ENCODE results near the gene ADAMTSL2.
A peak's percentile ranks its signal among the peaks of the same experiment; 100 is the strongest.

Gene ADAMTSL2

DNA sequence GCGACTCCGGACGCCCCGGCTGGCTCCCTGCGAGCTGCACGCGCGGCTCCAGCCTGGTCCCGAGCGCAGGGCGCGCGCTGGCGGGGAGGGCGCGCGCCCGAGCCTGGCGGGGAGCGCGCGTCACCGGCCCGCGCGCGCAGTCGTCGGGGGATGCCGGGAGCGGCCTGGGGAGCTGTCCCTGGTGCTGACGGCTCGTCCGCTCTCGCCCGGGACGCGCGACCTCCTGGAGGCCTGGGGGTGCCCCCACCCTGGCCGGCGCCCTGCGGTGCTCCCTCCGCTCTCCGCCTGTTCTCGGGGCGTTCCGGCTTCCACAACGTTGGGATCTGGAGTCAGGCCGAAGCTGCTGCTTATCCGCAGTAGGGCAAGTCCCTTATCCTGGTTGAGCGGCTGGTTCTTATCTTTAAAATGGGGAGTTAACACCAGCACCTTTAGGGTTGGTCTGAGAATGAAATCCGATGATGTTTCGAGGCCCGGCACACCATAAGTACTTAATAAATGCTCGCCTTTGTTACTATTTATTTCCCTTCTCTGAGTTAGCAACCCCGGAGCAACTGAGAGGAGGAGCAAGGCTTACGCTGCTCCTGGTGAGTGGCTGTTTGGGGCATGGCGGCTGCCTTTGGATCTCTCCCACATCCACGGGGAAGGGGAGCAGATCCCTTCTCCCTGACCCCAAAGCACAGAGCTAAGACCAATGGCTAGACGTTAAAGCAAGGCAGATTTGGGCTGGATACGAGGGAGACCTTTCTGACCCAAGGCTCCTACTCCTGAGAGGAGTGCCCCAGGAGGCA, 75.0 kb downstream of the ADAMTSL2 start, which contains the start of gene FAM163B:
Gene FAM163B, minus strand, starts transcription at position 79 of the 788 bp plus-strand sequence. CDS start 29,166 bp downstream, outside the sequence.
- DNase-seq: no peak

DNA sequence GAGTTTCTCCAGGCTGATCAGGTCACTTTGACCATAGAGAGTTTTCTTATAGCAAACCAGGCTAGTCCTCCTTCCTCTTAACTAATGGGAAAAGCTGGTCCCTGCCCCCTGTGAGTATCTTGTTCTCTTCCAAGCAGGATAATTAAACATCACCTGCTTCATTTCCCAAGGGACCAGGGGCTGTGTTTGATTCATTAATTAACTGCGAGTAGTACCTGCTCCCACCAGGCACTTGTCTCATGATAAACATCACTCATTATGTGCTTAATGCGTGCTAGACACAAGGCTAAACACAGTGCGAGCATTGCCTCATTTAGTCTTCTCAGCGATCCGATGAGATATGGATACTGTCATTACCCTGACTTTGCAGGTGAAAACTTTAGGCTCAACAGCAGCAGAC, 76.3 kb downstream of the ADAMTSL2 start:
- peak; percentile 72 for DNase-seq

DNA sequence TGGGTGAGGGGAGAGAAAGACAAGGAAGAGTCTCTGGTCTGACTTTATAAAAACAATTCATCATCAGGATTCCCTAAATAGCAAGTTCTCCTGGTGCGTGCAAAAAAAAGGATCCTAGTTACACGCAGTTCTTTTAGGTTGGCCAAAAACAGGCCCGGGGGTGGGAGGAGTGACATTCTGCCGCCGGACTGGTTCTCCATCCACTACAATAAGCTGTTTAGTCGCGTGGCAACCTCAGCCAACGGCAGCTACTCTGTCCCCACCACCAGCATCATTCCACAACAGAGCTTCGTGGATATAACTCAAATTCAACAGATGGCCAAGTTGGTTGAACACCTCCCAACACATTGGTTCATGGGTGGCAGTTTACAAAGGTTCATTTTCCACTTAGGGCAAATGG, 77.5 kb downstream of the ADAMTSL2 start:
- no peak for DNase-seq

GRCh38 chr9:133612816-133613215, 78.3 kb downstream of the ADAMTSL2 start:
- DNase-seq: no peak

DNA sequence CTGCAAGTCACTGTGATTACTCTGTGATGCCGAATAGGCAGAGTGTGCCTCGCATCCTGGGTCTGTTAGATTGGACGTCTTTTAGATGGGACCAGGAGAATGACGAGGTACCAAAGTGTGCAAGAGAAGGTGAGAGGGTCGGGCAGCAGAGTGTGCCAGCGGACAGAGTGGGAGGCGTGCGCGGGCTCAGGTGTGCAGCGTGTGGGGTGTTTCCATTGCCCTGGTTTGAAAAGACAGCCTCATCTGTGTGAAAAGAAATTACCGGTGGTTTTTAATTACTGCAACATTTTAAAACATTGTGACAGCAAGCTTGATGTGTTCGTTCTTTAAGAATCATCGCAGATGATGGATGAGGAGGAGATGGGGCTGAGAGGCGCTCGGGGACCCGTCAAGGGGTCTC, 78.9 kb downstream of the ADAMTSL2 start:
- no peak for DNase-seq

DNA sequence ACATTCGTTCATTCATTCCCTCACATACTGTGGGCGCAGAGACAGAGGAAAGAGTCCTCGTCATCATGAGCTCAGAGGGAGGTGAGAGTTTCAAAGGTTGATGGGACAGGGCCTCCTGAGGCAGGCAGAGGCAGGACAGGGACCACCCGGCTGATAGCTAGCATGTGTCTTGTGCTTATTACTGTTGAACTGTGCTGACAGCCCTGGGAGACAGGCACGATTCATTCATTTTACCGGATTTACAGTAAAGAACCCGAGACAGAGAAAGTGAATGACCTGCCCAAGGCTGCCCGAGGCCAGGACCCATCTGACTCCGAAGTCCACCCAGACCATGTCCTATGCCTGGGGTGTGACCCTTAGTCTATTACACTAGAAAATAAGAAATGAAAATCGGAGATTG, 79.6 kb downstream of the ADAMTSL2 start:
- DNase-seq: no peak

DNA sequence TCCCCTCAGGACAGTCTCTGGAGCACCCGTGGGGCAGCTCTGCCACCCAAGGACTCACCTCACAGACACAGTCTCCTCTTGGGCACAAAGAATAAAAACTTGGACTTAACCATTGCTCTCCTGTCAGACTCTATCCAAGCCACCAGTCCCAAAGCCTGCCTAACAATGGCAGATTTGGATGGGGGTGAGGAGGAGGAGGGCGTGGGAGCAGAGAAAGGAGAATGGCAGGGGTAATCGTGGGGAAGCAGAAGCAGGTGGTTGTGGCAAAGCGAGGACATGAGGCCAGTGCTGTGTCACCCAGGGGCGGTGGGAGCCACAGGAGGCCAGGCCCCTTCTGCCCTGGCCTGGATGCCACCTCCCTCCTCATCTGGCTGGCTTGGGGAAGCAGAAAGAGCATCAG, 80.2 kb downstream of the ADAMTSL2 start:
- no peak for DNase-seq

DNA sequence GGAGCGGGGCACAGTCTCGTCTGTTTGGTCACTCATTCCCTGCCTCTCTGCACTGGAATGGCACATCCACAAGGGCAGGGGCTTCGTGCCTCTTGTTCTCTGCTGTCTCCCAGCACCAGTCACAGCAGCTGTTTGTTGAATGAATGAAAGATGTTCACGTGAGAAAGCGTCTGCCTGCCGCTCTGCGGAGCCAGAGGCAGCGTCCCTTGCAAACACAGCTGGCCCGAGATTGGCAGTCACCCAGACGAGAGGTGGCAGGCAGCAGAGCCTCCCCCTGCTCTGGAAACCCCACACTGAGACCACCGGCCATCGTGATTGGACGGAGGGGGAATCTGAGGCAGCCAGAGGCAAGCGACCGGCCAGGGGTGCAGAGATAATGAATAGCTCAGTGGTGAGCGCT, 80.7 kb downstream of the ADAMTSL2 start:
- no peak for DNase-seq

- DNase-seq: no peak
Measured at GRCh38 chr9:133615606-133616188, 81.2 kb downstream of the ADAMTSL2 start.

DNA sequence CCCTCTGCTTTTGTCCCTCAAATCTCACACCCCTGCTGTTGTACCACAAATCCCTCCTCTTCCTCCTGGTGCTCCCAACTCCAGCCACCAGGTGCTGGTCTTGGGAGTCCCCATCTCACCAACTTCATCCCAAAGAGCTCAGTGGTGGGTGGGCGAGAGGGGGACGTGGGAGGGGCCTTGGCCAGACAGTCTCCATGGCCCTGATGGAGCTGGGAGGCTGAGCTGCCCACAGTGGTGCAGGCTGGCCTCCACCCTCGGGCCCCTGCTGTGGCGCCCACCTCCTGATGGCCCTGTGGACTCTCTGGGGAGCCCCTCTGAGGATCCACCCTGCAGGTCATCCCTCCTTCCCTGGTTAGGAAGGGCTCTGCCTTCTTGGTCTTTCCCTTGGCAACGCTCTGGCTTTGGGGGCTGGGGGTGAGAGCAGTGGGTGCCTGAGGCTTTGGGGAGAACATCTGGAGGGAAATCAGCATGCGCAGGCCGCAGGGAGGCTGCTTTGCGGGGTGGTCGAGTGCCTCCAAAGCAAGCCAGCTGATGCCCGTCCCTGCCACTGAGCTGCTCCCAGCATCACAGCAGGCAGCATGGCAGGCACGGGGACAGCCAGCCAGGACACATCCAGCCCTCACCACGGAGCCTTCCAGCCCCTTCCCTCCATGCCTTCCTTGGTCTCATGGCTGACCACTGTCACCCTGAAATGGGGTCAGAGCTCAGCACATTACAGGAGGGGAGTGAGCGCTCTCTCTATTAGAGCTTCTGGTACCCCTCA, 82.3 kb downstream of the ADAMTSL2 start:
- no peak for DNase-seq

- DNase-seq: no peak
Measured at GRCh38 chr9:133618726-133619125, 84.2 kb downstream of the ADAMTSL2 start.

DNA sequence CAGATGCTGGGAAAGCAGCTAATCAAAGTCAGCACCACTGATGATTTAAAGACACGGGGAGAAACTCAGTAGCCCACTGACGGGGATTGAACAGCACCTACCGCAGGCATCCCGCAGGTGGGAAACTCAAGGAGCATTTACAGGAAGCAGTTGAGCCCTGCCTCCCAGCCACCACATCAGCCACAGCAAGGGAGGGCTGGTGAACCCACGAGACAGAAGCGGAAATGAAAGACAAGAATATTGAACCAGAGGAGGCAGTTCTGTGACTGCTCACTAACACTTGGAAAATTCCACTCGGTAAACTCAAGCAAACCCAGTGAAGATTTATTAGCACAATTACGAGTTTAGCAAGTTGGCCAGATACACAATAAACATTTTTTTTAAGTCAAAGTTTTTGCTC, 85.3 kb downstream of the ADAMTSL2 start:
- no peak for DNase-seq

- no peak for DNase-seq
Measured at GRCh38 chr9:133621725-133622267, 87.3 kb downstream of the ADAMTSL2 start.

DNA sequence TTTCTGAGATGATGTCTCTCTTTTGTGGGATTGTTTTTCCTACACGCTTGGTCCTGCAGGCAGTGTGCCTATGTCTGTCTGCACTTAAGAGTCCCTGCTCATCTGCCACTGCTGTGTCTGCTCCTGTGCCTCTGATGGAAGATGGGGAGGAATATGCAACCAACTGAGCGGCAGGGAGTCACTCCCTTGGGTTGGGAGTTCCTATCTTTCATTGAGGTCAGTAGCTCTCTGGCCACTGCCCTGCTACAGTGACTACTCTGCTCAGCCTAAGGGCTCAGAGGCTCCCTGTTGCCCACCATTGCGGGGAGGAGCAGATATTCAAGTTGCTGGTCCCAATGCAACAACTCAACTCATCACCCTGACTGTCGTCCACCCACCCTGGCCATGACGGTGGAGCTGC, 88.1 kb downstream of the ADAMTSL2 start:
- no peak for DNase-seq
